Upper lobe of right lung (tissue), 1 donor: Measurements from ENCODE around the gene NABP2. TPM values are rescaled to one million over a fixed set of nuclear protein-coding genes. Genes with fewer than 3 reads are reported as not detected.

Experiments used
- ATAC-seq: fragments of 200-7000 bp; cut with Tn5 transposase; one replicate; pipeline ENCODE4 v1.9.1; 2020; ENCODE audit warnings: mild to moderate bottlenecking, moderate library complexity
- DNase-seq: peaks from one replicate; pipeline ENCODE4 v3.0.0-alpha.2; 2020
- H3K27ac ChIP-seq: fragments of 200-600 bp; one replicate; pipeline ENCODE4 v1.8.0; 2022
- H3K27me3 ChIP-seq: fragments of 200-600 bp; one replicate; pipeline ENCODE4 v1.8.0; 2022; ENCODE audit warnings: mild to moderate bottlenecking
- H3K36me3 ChIP-seq: fragments of 200-600 bp; one replicate; pipeline ENCODE4 v1.8.0; 2022
- H3K4me1 ChIP-seq: fragments of 200-600 bp; one replicate; pipeline ENCODE4 v1.8.0; 2022
- H3K4me3 ChIP-seq: fragments of 200-600 bp; one replicate; pipeline ENCODE4 v1.8.0; 2022; ENCODE audit warnings: mild to moderate bottlenecking
- H3K9me3 ChIP-seq: fragments of 200-600 bp; one replicate; pipeline ENCODE4 v1.8.0; 2022
- CTCF ChIP-seq: fragments of 200-600 bp; IDR thresholded peaks from one replicate; pipeline ENCODE4 v1.8.0; 2022; ENCODE audit warnings: antibody characterized with exemption
- intact Hi-C: fragments of 100-400 bp; cut with DNase I; formaldehyde crosslinking; loops from one replicate; pipeline ENCODE4 v1.11.0; 2022
- total RNA-seq: library from RNA; stranded (reverse); fragmentation: NEBNext Ultra II Directional; extraction: Animal tissue kit (Norgen Biotek cat#: 25700); gene quantifications from one replicate; pipeline ENCODE4 v1.2.1, GENCODE V29; 2021
- donor health status: DM: no; HTN: yes; CAD: no; lungs with severe emphysema.

Gene NABP2
- total RNA-seq, 1 donor from 2014 or later, result 19.8 TPM

DNA sequence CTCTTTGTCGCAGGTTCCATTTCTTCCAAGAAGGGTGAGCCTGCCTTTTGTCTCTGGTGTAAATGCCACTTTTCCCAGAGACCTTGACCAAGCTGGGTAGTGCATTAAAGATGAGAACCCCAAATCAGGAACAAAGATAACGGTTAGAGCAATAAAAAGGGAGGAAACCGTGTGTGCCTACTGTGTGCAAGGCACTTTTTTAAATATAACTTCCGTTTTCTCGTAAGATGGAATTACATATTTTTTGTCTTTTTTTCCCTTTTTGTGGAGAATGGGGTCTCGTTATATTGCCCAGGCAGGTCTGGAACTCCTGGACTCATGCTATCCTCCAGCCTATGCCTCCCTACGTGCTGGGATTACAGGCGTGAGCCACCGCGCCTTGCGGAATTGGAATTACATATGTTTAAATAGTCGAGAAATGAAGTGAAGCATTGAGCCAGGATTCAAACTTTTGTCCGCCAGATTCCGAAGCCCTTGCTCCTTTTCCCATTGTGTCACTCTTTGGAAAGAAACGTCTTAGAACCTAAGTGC, 506 bp upstream of the NABP2 start:
- Histone ChIP-seq H3K4me3 (peak overlapping the region; percentile 73), H3K27me3 (no peaks in the 10 kb centered on the region), H3K27ac (peak overlapping the region; percentile 96), H3K9me3 (no peaks in the 10 kb centered on the region), H3K4me1 (peaks cover 39% of the 10 kb centered on the region), H3K36me3 (peaks cover 5% of the 10 kb centered on the region)
- ATAC-seq (no peak), DNase-seq (no peak)
- intact Hi-C loops, result no loop called here
- no peak for TF ChIP-seq CTCF

DNA sequence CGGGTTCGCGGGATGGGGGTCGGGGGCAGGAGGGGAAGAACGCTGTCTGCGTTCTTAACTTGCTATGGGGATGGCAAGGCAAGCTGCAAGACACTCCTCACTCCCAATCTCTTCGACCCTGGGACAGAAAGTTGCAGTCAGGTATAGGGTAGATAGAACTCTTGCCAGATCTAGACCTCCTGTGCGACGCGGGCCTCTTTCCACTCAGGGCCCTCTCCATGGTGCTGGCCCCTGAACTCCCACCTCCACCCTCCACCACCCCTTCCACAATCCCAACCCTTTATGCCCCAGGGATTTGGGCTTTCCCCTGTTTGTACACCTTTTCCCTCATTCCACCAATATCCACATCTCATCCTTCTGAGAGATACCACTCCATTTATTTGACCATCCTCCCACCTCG, 812 bp downstream of the NABP2 start:
- Histone ChIP-seq H3K27me3 (no peaks in the 10 kb centered on the region), H3K4me3 (peak overlapping the region; percentile 73), H3K27ac (peak overlapping the region; percentile 79), H3K9me3 (no peaks in the 10 kb centered on the region), H3K4me1 (peaks cover 27% of the 10 kb centered on the region), H3K36me3 (peaks cover 11% of the 10 kb centered on the region)
- no peak for DNase-seq
- intact Hi-C loops, result loop anchor here (5.0 kb wide), 1 partner anchor 33 kb away; no protein-coding TSS in a partner anchor
- TF ChIP-seq CTCF, result no peak
- no peak for ATAC-seq

DNA sequence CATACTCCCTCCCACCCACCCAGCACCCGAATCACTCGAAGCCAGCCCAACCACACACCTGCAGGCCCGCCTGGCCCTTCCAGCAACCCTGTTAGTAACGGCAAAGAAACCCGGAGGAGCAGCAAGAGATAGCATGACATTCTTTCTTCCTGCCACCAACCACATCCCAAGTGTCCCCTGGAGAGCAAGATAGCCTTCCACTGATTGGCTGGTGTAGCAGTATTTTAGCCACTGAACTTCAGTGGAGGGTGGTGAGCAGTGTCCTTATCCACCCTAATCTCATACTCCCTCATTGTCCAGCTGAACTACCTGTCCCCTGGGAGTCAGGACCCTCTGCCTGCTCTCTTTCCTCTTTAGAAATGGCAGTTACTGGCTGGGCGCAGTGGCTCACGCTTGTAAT, 4.9 kb downstream of the NABP2 start:
- Histone ChIP-seq H3K4me1 (peaks cover 6% of the 10 kb centered on the region), H3K27me3 (no peaks in the 10 kb centered on the region), H3K36me3 (peaks cover 11% of the 10 kb centered on the region), H3K9me3 (no peaks in the 10 kb centered on the region), H3K4me3 (no peak overlapping the region), H3K27ac (no peak overlapping the region)
- DNase-seq (no peak), ATAC-seq (no peak)
- TF ChIP-seq CTCF, result no peak
- intact Hi-C loops, result loop anchor here (5.0 kb wide), 1 partner anchor 37 kb away; no protein-coding TSS in a partner anchor

GRCh38 chr12:56229916-56230431, 5.8 kb downstream of the NABP2 start, which contains the start of gene SLC39A5:
Gene SLC39A5 (plus strand): TSS chr12:56230051. CDS start chr12:56231275, 1,224 bp downstream.
- no peak for TF ChIP-seq CTCF
- Histone ChIP-seq H3K27ac (no peak within 1 kb of the TSS), H3K4me1 (peaks cover 1% of the 10 kb centered on the region), H3K36me3 (peaks cover 11% of the 10 kb centered on the region), H3K9me3 (no peaks in the 10 kb centered on the region), H3K27me3 (no peaks in the 10 kb centered on the region), H3K4me3 (no peak within 1 kb of the TSS)
- intact Hi-C loops, result loop anchor here (5.0 kb wide), 1 partner anchor 38 kb away; no protein-coding TSS in a partner anchor
- DNase-seq, result no peak
- ATAC-seq, result no peak

DNA sequence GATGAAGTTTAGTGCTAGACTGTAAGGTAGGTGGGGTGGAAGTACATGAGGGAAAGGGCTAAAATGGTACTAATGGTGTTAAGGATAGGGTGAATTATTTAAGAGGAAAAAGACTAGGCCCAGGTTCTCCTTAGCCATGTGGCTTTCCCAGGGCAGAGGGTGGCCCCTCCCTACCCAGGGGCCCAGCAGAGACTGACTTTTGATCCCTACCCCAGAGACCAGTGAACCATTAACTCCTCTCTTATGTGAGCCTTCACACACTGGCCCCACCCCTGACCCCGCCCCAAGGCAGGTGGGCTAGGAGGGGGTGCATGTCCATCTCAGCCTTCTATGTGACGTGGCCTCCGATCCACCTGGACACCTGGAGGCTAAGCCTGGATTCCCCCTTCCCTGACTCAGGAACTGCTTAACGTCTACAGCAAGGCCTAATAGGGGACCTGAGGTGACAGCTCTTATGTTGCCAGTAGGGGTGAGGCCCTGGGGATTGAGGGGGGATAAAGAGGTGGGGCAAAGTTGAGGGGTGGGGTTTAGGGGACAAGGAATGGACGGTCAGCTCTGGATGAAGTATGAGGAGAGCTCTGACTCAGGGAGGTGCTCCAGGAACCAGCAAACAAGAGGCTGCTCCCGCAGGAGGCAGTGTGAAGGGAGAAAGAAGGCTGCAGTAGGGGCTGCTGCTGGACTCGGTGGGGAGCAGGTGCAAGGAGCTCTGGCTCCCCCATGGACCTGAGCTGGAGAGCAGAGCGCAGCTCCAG, 6.5 kb downstream of the NABP2 start:
- intact Hi-C loops, result no loop called here
- no peaks in the 10 kb centered on the region for H3K4me1 ChIP-seq
- peaks cover 11% of the 10 kb centered on the region for H3K36me3 ChIP-seq
- no peak for TF ChIP-seq CTCF
- H3K4me3 ChIP-seq, result no peak overlapping the region
- DNase-seq (no peak), ATAC-seq (peak; percentile 10)
- H3K27me3 ChIP-seq, result no peaks in the 10 kb centered on the region
- no peak overlapping the region for H3K27ac ChIP-seq
- no peaks in the 10 kb centered on the region for H3K9me3 ChIP-seq
